ENCODE data around the gene SLFN12L. TPM values are rescaled to one million over a fixed set of nuclear protein-coding genes. Genes with fewer than 3 reads are reported as not detected.
A peak's percentile ranks its signal among the peaks of the same experiment; 100 is the strongest.

Gene SLFN12L
- total and polyA plus RNA-seq, 9 of the 15 experiments (the other 6 are each of a cell fraction or from before 2014, with no cell fraction given): 0.04 to 0.31 (median 0.08) TPM; not detected in 3

DNA sequence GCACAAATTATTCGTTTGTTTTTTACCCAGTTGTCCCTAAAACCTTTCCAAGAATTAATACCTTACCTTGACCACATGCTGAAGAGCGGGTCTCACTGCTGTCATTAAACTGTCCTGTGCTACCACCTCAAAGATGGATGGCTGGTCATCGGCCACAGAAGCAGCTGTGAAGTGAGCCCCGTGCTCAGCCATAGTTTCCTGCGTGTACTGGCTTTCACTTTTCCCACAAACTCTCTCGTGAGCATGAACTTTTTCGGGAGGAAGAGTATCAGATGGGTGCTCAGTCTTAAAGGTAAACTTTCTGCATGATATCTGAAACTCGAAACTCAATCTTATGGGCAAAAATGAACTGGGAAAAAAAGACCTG is 40.3 kb upstream of the SLFN12L start (continued):
- TF ChIP-seq ZNF143 (CRISPR knock-in tag; IDR thresholded peaks at IDR 0.05) (no peak), SIX5 (IDR thresholded peaks at IDR 0.05; ENCODE audit: borderline replicate concordance in 1 of 2, insufficient read depth in 1 of 2, low read depth in 1 of 2, low read length in 2 of 2) (no peak), ZNF311 (CRISPR knock-in tag; IDR thresholded peaks at IDR 0.05) (no peak), KAT7 (CRISPR knock-in tag; IDR thresholded peaks at IDR 0.05; ENCODE audit: borderline replicate concordance) (0 out of 2 replicates have a peak, but pooled peaks have one; percentile 34), POLR2G (IDR thresholded peaks at IDR 0.05; ENCODE audit: low read depth, low read length) (no peak), MTA3 (IDR thresholded peaks at IDR 0.05; ENCODE audit: borderline replicate concordance) (no peak), JUNB (CRISPR knock-in tag; conservative IDR thresholded peaks at IDR 0.05) (no peak), MAFG (tag; conservative IDR thresholded peaks at IDR 0.05) (no peak)
- TF ChIP-seq, protein P1, sequence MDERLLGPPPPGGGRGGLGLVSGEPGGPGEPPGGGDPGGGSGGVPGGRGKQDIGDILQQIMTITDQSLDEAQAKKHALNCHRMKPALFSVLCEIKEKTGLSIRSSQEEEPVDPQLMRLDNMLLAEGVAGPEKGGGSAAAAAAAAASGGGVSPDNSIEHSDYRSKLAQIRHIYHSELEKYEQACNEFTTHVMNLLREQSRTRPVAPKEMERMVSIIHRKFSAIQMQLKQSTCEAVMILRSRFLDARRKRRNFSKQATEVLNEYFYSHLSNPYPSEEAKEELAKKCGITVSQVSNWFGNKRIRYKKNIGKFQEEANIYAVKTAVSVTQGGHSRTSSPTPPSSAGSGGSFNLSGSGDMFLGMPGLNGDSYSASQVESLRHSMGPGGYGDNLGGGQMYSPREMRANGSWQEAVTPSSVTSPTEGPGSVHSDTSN (CRISPR knock-in tag; IDR thresholded peaks at IDR 0.05; ENCODE audit: low read depth): no peak
- TF ChIP-seq, protein P1 (tag; conservative IDR thresholded peaks at IDR 0.05; ENCODE audit: low read depth): peak; percentile 50
- TF ChIP-seq, protein P2, sequence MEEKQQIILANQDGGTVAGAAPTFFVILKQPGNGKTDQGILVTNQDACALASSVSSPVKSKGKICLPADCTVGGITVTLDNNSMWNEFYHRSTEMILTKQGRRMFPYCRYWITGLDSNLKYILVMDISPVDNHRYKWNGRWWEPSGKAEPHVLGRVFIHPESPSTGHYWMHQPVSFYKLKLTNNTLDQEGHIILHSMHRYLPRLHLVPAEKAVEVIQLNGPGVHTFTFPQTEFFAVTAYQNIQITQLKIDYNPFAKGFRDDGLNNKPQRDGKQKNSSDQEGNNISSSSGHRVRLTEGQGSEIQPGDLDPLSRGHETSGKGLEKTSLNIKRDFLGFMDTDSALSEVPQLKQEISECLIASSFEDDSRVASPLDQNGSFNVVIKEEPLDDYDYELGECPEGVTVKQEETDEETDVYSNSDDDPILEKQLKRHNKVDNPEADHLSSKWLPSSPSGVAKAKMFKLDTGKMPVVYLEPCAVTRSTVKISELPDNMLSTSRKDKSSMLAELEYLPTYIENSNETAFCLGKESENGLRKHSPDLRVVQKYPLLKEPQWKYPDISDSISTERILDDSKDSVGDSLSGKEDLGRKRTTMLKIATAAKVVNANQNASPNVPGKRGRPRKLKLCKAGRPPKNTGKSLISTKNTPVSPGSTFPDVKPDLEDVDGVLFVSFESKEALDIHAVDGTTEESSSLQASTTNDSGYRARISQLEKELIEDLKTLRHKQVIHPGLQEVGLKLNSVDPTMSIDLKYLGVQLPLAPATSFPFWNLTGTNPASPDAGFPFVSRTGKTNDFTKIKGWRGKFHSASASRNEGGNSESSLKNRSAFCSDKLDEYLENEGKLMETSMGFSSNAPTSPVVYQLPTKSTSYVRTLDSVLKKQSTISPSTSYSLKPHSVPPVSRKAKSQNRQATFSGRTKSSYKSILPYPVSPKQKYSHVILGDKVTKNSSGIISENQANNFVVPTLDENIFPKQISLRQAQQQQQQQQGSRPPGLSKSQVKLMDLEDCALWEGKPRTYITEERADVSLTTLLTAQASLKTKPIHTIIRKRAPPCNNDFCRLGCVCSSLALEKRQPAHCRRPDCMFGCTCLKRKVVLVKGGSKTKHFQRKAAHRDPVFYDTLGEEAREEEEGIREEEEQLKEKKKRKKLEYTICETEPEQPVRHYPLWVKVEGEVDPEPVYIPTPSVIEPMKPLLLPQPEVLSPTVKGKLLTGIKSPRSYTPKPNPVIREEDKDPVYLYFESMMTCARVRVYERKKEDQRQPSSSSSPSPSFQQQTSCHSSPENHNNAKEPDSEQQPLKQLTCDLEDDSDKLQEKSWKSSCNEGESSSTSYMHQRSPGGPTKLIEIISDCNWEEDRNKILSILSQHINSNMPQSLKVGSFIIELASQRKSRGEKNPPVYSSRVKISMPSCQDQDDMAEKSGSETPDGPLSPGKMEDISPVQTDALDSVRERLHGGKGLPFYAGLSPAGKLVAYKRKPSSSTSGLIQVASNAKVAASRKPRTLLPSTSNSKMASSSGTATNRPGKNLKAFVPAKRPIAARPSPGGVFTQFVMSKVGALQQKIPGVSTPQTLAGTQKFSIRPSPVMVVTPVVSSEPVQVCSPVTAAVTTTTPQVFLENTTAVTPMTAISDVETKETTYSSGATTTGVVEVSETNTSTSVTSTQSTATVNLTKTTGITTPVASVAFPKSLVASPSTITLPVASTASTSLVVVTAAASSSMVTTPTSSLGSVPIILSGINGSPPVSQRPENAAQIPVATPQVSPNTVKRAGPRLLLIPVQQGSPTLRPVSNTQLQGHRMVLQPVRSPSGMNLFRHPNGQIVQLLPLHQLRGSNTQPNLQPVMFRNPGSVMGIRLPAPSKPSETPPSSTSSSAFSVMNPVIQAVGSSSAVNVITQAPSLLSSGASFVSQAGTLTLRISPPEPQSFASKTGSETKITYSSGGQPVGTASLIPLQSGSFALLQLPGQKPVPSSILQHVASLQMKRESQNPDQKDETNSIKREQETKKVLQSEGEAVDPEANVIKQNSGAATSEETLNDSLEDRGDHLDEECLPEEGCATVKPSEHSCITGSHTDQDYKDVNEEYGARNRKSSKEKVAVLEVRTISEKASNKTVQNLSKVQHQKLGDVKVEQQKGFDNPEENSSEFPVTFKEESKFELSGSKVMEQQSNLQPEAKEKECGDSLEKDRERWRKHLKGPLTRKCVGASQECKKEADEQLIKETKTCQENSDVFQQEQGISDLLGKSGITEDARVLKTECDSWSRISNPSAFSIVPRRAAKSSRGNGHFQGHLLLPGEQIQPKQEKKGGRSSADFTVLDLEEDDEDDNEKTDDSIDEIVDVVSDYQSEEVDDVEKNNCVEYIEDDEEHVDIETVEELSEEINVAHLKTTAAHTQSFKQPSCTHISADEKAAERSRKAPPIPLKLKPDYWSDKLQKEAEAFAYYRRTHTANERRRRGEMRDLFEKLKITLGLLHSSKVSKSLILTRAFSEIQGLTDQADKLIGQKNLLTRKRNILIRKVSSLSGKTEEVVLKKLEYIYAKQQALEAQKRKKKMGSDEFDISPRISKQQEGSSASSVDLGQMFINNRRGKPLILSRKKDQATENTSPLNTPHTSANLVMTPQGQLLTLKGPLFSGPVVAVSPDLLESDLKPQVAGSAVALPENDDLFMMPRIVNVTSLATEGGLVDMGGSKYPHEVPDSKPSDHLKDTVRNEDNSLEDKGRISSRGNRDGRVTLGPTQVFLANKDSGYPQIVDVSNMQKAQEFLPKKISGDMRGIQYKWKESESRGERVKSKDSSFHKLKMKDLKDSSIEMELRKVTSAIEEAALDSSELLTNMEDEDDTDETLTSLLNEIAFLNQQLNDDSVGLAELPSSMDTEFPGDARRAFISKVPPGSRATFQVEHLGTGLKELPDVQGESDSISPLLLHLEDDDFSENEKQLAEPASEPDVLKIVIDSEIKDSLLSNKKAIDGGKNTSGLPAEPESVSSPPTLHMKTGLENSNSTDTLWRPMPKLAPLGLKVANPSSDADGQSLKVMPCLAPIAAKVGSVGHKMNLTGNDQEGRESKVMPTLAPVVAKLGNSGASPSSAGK (IDR thresholded peaks at IDR 0.05): peak; percentile 56

Measured in K562 (cell line).